ENCODE data around the gene ACP2. TPM values are rescaled to one million over a fixed set of nuclear protein-coding genes. Genes with fewer than 3 reads are reported as not detected.

The ACP2 gene
- total RNA-seq, 1 donor from 2014 or later = 40.8 TPM

DNA sequence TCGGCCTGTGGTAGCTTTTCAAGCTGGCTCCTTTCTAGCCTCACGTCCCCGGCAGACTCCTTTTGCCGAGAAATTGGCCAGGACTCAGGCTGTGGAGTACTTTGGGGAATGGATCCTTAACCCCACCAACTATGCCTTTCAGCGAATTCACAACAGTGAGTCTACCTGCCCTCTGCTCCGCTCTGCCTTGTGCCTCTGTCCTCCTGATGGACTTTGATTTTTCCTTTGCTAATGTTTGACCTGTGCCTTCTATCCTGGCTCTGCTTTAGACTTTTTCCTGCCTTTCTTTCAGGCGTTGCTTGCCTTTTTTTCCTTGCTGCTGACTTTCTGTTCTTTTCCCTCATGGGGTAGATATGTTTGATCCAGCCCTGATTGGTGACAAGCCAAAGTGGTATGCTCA is 33.8 kb upstream of the ACP2 start:
- TF ChIP-seq CTCF (IDR thresholded peaks at IDR 0.05; ENCODE audit: insufficient read depth, low read depth, low read length) (no peak), EZH2 (IDR thresholded peaks at IDR 0.05; ENCODE audit: insufficient read depth, low read length) (no peak)
- H3K27ac ChIP-seq (ENCODE audit: low read depth, low read length) = no peak overlapping the region
- H3K9me3 ChIP-seq (ENCODE audit: insufficient read depth, low read depth, low read length) = no peaks in the 10 kb centered on the region
- no peaks in the 10 kb centered on the region for H4K20me1 ChIP-seq (ENCODE audit: insufficient read depth, low read length)
- H3K9ac ChIP-seq (ENCODE audit: low read length) = no peak overlapping the region
- H3K27me3 Mint-ChIP-seq (ENCODE audit: low read depth, unreplicated experiment) = no peaks in the 10 kb centered on the region
- no peaks in the 10 kb centered on the region for H3K27me3 ChIP-seq (ENCODE audit: insufficient read depth, low read length)
- H3K4me1 Mint-ChIP-seq (ENCODE audit: low read depth, unreplicated experiment) = no peaks in the 10 kb centered on the region
- no peaks in the 10 kb centered on the region for H3K9me3 Mint-ChIP-seq (ENCODE audit: unreplicated experiment)
- H3K4me3 Mint-ChIP-seq (ENCODE audit: unreplicated experiment) = no peak overlapping the region
- FAIRE-seq = no peak
- no peaks in the 10 kb centered on the region for H3K4me1 ChIP-seq (ENCODE audit: insufficient read depth, low read length)
- no peak overlapping the region for H3K27ac Mint-ChIP-seq (ENCODE audit: unreplicated experiment)
- H3K36me3 Mint-ChIP-seq (ENCODE audit: low read depth, unreplicated experiment) = peaks cover 27% of the 10 kb centered on the region
- no peak for DNase-seq (ENCODE audit: low read depth)
- H3K4me3 ChIP-seq (ENCODE audit: insufficient read depth, low read depth, low read length) = no peak overlapping the region
- H2AFZ ChIP-seq (ENCODE audit: low read depth, low read length) = no peak overlapping the region
- H3K79me2 ChIP-seq (ENCODE audit: insufficient read depth, low read length) = no peaks in the 10 kb centered on the region
- H3K36me3 ChIP-seq (ENCODE audit: insufficient read depth, low read length) = peaks cover 50% of the 10 kb centered on the region
- no peak overlapping the region for H3K4me2 ChIP-seq (ENCODE audit: low read length)

DNA sequence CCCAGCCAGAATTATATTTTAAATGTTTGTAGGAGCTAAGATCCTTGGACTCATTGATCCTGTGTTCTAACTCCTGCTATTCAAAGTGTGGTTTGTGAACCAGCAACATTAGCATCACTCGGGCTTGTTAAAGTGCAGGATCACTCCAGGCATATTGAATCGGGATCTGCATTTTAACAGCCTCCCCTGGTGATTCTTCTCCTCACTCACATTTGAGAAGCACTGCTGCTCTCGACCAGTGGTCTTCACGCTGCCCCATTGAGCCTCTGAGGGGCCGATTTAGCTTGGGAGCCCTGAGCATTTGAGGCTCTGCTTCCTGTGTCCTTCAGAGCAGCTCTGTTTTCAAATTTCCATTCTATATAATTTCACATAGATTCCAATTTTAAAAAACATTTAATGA is 32.2 kb upstream of the ACP2 start:
- Histone ChIP-seq H3K4me1 (ENCODE audit: insufficient read depth, low read length) (no peaks in the 10 kb centered on the region), H3K27me3 (ENCODE audit: insufficient read depth, low read length) (no peaks in the 10 kb centered on the region), H2AFZ (ENCODE audit: low read depth, low read length) (no peak overlapping the region), H3K4me2 (ENCODE audit: low read length) (no peak overlapping the region), H3K36me3 (ENCODE audit: insufficient read depth, low read length) (peaks cover 56% of the 10 kb centered on the region), H3K4me3 (ENCODE audit: insufficient read depth, low read depth, low read length) (no peak overlapping the region), H3K9ac (ENCODE audit: low read length) (no peak overlapping the region), H3K27ac (ENCODE audit: low read depth, low read length) (no peak overlapping the region), H4K20me1 (ENCODE audit: insufficient read depth, low read length) (peaks cover 6% of the 10 kb centered on the region), H3K9me3 (ENCODE audit: insufficient read depth, low read depth, low read length) (no peaks in the 10 kb centered on the region), H3K79me2 (ENCODE audit: insufficient read depth, low read length) (peaks cover 4% of the 10 kb centered on the region)
- TF ChIP-seq EZH2 (IDR thresholded peaks at IDR 0.05; ENCODE audit: insufficient read depth, low read length) (no peak), CTCF (IDR thresholded peaks at IDR 0.05; ENCODE audit: insufficient read depth, low read depth, low read length) (no peak)
- Mint-ChIP-seq H3K4me1 (ENCODE audit: low read depth, unreplicated experiment) (no peaks in the 10 kb centered on the region), H3K27ac (ENCODE audit: unreplicated experiment) (no peak overlapping the region), H3K4me3 (ENCODE audit: unreplicated experiment) (no peak overlapping the region), H3K27me3 (ENCODE audit: low read depth, unreplicated experiment) (no peaks in the 10 kb centered on the region), H3K36me3 (ENCODE audit: low read depth, unreplicated experiment) (peaks cover 30% of the 10 kb centered on the region), H3K9me3 (ENCODE audit: unreplicated experiment) (no peaks in the 10 kb centered on the region)
- DNase-seq (ENCODE audit: low read depth) (no peak), FAIRE-seq (no peak)

DNA sequence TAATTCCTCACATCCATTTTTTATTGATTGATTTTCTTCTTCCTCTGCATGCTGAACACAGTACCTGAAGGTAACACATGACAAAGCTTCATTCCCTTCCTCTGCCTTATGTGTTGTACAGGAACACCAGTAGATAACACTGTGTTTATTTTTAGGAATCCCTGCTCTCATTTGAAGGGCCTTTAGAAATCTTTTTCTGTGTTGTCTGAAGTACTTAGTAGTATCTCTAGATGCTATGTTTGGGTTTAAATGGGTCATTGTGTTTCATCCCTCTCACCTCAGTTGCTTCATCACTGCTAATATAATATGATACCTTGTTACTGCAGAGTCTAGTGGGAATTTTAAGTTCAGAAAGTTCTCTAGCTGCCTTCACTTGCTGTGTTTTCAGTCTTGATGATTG is 31.5 kb upstream of the ACP2 start:
- Mint-ChIP-seq H3K27ac (ENCODE audit: unreplicated experiment) (no peak overlapping the region), H3K36me3 (ENCODE audit: low read depth, unreplicated experiment) (peaks cover 26% of the 10 kb centered on the region), H3K27me3 (ENCODE audit: low read depth, unreplicated experiment) (no peaks in the 10 kb centered on the region), H3K4me3 (ENCODE audit: unreplicated experiment) (no peak overlapping the region), H3K4me1 (ENCODE audit: low read depth, unreplicated experiment) (no peaks in the 10 kb centered on the region), H3K9me3 (ENCODE audit: unreplicated experiment) (no peaks in the 10 kb centered on the region)
- DNase-seq (ENCODE audit: low read depth) (no peak), FAIRE-seq (no peak)
- no peak overlapping the region for H3K4me3 ChIP-seq (ENCODE audit: insufficient read depth, low read depth, low read length)
- TF ChIP-seq EZH2 (IDR thresholded peaks at IDR 0.05; ENCODE audit: insufficient read depth, low read length) = no peak
- no peak for TF ChIP-seq CTCF (IDR thresholded peaks at IDR 0.05; ENCODE audit: insufficient read depth, low read depth, low read length)
- no peak overlapping the region for H3K9ac ChIP-seq (ENCODE audit: low read length)
- H3K79me2 ChIP-seq (ENCODE audit: insufficient read depth, low read length) = peaks cover 6% of the 10 kb centered on the region
- no peaks in the 10 kb centered on the region for H3K9me3 ChIP-seq (ENCODE audit: insufficient read depth, low read depth, low read length)
- H3K36me3 ChIP-seq (ENCODE audit: insufficient read depth, low read length) = peaks cover 53% of the 10 kb centered on the region
- H2AFZ ChIP-seq (ENCODE audit: low read depth, low read length) = no peak overlapping the region
- H3K27me3 ChIP-seq (ENCODE audit: insufficient read depth, low read length) = no peaks in the 10 kb centered on the region
- no peaks in the 10 kb centered on the region for H3K4me1 ChIP-seq (ENCODE audit: insufficient read depth, low read length)
- H4K20me1 ChIP-seq (ENCODE audit: insufficient read depth, low read length) = peaks cover 11% of the 10 kb centered on the region
- H3K27ac ChIP-seq (ENCODE audit: low read depth, low read length) = no peak overlapping the region
- H3K4me2 ChIP-seq (ENCODE audit: low read length) = no peak overlapping the region
